Ureter (tissue), 1 donor: ENCODE measurements around the gene RFC5. TPM values are rescaled to one million over a fixed set of nuclear protein-coding genes. Genes with fewer than 3 reads are reported as not detected.
"Not testable (repeated sequence)": the region's sequence is repeated elsewhere in the genome, so short reads cannot be mapped to it uniquely, and the experiment has no call there.

Experiments used
- DNase-seq: peaks from one replicate; pipeline ENCODE4 v3.0.0-alpha.2; 2020; ENCODE audit warnings: low spot score
- total RNA-seq: library from RNA; stranded (reverse); gene quantifications from one replicate; pipeline ENCODE4 v1.2.4, GENCODE V29; 2023
- donor health status: DM: yes; HTN: yes; CAD: no.

The RFC5 gene
- total RNA-seq, 1 donor from 2014 or later, result 18.4 TPM

DNA sequence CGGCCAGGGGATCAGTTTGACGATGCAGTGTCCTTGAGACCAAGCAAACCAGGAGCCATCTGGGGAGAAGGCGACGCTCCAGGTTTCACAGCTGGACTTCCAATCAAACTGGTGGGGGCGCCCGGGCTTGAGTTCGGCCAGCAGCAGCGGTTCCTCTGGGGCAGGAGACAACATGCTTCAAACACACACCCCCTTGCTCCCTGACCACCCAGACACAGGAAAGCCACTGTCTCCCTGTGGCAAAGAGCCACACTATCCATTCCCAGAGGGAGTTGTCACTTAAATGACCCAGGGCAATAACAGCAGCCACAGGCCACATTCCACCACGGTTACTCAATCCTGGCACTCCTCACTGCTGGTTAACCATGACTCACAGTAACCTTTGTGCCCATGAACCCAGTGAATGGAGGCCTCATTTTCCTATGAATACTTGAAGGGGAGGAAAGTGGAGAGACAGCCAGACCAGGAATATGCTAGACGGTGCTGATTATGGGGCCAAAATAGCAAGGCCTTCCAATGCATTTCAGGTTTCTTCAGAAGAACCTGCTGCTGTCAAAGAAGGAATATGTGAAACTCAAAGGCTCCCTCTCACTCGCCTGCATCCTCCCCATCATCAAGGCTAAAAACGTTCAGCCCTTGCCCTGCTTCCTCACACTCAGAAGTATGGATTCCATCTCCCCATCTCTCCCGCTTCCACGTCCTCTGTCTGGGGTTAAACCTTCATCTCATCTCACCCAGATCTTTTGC, 36.0 kb downstream of the RFC5 start:
- peak; percentile 88 for DNase-seq

DNA sequence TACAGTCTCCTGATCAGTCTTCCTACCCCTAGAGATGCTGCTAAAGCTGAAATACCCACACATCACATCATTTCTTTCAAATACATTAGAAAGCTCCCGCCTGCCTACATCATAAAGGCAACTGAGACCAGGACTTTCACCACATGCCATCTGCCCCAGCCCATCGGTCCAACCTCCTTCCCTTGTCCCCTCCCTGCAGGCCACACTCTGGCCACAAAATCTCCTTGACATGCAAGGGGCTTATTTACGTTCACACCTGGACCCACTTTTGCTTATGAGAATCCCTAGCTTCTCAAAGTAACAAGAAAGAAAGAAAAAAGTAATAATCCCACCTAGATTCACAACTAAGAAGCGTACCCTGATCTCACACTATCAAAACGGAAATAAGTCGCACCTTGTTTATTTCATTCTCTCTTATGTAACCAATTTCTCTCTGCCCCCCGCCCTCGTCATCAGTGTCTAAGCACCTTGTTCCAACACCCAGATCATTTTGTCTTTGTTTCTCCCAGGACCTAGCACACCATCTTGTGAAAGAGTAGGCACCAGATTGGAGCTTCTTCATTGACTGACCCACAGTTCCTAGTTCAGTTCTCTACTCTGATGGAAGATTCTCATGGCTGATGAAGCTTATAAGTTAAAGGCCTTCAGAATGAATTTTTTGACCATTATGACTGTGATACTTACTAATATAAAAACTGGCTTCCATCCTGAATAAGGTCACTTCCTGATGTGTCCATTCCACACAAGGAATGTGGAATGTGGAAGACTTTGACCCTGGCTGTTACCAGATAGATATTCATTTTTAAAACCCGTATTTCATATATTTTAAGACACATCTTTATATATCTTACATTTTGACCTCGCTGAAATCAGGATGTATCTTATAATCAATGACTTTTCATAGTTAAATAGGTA, 36.8 kb downstream of the RFC5 start:
- DNase-seq, result no peak

DNA sequence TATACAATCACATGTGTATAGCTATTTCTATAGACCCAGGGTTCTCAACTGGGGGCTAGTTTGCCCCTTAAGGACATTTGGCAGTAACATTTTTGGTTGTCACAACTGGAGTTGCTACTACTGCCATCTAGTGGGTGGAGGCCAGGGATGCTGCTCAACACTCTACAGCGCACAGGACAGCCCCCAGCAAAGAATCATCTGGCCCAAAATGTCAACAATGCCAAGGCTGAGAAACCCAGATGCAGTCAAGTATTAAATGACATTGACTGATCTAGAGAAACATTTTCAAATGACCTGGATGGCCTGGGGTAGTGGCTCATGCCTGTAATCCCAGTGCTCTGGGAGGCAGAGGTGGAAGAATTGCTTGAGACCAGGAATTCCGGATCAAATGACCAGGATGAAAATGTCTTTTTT, 38.6 kb downstream of the RFC5 start:
- DNase-seq, result peak; percentile 50

DNA sequence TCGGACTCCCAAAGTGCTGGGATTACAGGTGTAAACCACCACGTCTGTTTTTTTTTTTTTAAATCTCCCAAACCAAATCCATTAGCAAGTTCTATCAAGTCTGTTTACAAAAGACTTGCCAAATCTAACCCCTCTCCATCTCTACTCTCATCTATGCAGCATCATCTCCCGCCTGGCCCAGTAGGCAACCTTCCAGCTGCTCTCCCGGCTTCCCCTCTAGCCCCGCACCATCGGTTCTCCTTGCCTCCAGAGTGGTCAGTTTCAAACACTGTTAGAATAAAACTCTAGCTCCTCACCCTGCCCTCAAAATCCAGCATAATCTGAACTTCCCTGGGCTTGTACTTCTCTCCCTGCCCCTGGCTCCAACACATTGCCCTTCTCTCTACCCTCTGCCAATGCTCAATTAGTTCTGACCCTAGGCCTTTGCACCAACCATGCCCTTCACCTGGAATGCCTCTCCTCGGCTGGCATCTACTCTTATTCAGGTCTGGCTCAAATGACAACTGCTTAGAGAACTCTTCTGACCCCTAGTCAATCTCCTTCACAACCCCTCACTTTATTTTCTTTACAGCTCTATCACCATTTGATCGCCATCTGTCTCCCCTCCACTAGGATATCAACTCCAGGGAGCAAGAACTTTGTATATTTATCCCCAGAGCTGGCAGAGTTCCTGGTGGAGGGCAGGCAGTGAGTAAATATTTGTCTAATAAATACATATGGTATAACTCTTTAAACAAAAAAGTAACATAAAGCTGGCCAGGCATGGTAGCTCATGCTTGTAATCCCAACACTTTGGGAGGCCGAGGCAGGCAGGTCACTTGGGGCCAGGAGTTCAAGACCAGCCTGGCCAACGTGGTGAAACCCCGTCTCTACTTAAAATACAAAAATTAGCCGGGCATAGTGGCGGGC, 39.6 kb downstream of the RFC5 start:
- DNase-seq, result no peak

DNA sequence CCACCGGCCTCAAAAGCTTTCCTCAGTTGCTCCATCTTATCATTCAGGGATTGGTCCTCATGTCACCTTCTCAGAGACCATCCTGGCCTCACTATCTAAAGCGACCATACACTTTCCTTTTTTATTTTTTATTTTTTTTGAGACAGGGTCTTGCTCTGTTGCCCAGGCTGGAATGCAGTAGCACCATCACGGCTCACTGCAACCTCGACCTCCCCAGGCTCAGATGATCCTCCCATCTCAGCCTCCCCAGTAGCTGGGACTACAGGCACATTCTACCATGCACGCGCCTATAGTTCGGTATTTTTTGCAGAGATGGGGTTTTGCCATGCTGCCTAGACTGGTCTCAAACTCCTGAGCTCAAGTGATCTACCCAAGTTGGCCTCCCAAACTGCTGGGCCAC, 41.7 kb downstream of the RFC5 start:
- DNase-seq, result no peak

DNA sequence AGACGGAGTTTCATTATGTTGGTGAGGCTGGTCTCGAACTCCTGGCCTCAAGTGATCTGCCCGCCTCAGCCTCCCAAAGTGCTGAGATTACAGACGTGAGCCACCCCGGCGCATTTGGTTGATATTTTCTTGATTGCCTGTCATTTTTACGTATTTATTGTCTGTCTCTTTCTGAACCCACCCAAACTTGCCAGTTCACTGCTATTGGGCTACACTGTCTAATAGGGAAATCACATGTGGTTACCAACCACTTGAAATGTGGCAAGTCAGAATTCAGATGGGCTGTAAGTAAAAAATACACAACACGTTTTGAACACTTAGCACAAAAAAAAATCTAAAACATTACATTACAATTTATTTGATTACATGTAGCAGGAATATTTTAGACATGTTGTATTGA, 42.4 kb downstream of the RFC5 start:
- no peak for DNase-seq

DNA sequence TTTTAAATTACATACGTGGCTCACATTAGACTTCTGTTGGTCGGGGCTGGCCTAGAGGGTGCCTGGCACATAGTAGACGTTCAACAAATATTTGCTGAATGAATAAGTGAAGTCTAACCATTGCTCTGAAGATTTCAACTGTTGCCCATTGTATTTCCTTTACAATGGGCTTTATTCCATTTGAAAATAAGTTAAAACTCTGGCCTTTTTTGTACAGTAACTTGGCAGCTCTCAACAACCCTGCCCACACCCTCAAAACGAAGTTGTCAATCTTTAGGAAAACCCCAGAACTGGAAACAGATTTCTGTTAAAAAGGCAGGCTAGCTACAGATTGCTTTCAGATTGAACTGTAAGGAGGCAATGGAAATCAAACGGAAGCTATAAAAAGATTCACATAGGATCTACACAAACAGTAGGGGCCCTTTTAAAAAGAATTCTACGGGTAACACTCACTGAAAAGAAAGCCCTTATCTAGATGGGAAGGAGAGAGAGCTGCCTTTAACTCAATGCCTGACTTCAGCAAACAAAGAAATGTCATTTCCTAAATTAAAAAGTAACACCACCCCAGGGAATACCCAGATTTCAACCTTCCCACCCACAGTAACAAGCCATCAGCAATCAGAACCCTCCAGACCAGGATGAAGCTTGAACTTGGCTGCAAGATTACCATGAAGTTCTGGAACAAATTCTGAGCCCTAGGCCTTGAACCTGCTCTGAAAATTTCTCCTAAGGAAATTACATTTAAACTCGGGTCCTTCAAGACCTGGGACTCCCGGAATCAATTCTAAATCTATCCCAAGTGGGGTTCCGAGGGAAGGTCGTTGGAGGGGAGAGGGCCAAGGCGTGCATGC, 43.1 kb downstream of the RFC5 start:
- DNase-seq, result no peak

DNA sequence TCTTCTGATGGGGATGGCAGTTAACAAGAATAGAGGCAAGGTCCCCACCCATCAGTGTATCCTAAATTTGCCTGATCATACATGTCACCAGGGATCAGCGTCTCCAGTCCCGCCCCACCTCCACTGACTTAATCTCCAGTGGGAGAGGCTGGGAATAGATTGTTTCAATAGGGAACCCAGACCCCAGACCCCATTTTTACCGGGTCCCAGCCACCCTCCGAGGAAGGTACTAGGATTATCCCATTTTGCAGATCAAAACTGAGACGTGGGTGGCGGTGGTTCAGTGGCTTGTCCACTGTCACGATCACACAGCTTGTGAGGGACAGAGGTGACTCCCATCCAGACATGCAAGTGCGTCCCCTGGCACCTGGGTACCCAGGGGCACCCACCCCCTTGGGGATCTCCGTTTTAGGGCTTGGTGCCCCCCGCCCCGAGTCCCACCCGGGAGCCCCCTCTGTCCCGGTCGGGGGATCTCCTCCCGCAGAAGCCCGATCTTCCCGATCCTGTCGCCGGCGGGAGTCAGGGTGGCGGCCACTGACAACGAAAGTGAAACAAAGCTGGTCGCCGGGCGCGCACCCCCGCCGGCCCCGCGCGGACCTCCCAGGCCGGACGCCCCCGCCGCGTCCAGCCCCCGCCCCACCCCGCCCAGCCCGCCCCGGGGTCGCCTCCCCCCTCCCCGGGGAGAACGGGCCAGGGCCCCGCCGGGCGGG, 44.0 kb downstream of the RFC5 start:
- peak; percentile 60 for DNase-seq

DNA sequence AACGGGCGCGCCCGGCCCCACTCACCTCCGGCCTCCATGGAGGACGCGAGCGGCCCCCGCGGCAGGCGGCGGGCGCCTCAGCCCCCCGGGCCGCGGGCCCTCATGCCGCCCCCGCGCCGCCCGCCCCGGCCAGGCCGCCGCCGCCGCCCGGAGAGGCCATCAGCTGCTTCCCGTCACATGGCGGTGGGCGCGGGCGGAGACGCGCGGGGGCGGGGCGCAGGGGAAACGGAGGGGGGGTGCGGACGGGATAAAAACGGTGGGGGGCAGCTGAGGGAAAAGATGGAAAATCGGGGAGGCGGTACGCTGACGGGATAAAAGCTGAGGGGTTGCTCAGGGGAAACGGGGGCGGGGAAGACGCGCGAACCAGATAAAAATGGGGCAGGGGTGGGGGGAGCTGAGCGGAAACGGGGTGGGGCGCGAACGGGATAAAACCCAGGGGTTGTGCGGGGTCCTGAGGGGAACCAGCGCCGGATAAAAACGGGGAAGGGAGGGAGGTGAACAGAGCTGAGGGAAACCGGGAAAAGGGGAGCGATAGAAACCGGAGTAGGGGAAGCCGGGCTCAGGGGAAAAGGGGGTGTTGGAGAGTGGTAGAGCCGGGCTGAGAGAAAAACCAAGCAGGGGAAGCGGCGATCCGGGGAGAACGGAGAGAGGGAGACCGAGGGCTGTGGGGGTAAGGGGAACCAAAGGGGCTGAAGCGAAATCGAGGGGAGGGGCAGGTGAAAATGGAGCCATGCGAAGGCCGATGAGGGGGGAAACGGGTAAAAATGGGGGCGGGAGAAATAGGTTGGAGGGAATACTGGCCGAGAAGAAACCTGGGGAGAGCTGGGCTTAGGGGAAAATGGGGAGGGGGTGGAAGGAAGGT, 44.7 kb downstream of the RFC5 start, which contains the start of gene WSB2:
WSB2 (minus strand) TSS at position 169 of the 862 bp plus-strand sequence; CDS start at position 38, 131 bp downstream.
- DNase-seq, result peak; percentile 86

DNA sequence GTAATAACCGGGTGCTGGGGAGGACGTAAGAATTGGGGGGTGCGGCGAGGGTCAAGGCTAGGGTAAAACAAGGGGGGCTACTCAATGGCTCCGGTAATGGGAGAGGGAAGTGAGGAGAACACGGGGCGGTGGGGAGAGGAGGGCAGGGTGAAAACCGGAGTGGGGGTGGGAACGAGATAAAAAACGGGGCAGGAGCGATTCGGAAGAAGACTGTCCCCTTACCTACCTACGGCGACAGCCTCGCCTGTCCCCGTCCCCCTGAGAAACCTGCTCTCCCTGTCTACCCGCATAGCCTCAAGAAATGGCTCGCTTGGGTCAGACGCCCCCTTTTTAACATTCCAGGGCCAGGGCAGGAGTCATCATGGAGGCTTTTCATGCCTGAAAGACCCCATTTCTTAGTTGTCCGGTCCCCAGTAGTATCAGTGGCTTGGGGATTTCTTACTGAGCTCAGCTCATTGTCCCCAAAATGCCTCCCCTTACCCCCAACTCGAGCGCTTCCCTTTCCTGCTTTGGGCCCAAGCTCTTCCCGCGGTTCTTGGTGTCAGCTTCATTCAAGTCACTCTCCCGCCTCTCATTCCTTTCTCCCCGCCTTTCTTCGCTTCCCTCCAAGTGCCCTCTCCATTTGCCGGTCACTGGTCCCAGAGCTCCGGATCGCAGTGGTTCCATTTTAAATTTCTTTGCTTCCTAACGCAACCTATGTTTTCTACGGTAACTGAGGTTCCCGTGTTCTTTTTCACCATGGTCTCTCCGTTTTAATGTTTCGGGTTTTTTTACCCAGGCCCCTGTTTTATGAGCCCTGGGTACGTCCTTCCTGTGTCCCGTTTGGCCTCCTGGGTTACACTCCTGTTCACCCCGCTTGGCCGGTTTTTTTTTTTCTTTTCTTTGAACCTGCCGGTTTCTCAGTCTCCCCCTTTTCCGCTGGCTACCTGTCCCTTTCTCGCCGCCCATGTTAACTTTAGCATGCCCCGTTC, 45.7 kb downstream of the RFC5 start:
- peak; percentile 64 for DNase-seq

DNA sequence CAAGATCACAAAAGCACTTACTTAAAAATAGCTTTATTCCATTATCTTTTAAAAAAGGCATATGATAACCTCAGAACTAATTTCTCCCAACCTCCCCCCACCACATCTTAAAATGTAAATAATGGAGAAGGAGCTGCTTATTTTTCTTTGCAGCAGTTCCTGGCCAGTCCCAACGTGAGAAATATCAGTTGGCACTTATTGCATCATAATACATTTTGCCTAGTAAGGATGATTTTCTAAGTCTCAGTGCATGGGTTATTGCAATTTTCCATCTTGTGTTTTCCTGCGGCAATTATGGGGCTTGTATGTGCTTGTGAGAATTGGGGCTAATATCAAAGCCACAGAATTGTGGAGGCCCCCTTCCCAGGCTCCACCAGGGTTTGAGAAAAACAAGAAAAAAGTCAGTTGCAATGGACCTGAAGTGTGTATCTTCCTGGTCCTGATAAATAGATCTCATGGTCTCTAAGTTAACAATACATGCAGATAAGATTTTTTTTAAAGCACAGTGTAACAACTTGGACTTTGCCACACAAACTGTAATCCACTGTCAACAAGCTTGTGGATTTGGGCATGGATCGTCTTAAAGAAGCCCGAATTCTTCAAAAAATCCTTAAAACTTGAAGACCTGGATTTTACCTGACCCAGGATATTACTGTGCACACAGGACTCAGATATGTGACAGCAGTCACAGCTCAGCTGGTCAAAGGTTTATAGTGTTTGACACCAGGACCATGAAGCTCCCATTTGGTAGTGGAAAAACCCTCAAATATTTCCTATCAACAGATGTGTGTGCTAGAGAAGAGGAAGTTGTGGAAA, 47.3 kb downstream of the RFC5 start:
- no peak for DNase-seq

DNA sequence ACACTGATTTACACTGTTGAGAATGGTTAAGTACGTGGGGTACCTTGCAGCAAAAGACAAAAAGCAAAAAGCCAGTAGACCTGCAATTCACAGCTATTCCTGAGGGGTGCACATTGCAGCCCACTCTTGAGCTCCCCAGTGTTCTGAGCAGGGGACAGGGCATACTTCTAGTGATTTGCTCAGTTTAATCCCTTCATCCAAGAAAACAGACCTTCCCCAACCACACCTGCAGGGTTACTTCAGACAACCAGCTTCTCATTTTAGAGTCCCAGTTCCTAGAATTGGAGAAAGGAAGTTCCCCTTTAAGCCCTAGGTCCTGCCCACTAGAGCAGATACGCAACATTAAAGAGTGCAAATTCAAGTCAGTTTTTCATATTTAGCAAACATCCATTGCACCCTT, 48.1 kb downstream of the RFC5 start:
- DNase-seq, result no peak

DNA sequence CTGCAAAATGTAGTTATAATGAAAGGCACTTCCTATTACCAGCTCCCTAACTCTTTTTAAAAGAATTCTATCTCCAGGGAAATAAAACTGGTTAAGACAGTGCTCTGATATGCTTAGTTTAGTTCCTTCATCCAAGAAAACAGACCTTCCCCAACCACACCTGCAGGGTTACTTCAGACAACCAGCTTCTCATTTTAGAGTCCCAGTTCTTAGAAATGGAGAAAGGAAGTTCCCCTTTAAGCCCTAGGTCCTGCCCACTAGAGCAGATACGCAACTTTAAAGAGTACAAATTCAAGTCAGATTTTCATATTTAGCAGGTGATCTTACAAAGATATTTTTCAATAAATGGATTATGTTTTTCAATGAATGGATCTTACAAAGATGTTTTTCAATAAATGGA, 48.9 kb downstream of the RFC5 start:
- no peak for DNase-seq

DNA sequence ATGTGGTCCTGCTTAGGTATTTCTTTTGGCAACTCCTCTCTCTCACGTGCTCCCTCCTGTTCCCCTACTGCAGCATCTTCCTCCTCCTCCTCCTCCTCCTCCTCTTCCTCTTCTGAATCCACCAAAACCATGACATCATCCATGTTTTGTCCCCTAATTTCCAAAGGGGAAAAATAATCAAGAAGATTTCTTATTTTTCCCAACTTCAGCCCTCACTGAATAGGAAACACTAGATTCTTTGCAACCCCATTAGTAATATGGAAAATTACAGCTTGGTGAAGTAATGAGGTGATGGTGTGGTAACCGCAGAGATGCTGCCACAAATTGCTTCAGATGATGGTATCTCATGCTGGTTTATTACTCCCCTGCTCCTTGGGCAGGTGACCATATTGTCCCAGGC, 51.9 kb downstream of the RFC5 start:
- DNase-seq, result no peak

DNA sequence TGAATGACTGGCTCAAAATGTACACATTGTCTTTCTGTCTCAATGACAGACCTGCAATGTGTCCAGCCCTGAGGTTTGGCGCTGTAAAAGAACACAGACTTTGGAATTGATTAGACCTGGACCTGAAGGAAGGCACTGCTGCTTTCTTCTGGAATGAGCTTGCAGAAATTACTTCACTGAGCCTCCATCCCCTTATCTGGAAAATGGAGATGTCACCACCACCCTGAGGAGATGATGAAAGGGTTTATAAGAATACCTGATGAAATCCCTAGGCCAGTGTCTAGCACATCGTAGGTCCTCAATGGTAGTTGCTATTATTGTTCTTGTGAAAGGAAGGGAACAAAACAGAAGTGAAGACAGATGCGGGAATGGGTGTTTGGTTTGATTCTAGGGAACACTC, 54.1 kb downstream of the RFC5 start:
- no peak for DNase-seq

DNA sequence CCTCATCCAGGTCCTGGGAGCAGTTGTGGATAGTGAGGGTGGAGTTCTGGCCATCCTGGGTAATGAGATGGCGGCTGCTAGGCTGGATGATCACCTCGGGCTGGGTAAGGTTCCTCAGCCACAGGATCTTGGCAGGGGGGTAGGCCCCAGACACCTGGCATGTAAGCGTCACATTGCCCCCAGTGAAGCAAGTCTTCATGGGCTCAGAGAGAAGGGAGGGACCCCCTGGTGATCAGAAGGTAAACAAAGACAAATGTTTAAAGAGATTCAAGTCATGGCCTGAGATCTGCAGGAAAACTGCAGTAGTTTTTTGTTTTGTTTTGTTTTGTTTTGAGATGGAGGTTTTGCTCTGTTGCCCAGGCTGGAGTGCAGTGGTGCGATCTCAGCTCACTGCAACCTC, 57.3 kb downstream of the RFC5 start:
- DNase-seq, result no peak

DNA sequence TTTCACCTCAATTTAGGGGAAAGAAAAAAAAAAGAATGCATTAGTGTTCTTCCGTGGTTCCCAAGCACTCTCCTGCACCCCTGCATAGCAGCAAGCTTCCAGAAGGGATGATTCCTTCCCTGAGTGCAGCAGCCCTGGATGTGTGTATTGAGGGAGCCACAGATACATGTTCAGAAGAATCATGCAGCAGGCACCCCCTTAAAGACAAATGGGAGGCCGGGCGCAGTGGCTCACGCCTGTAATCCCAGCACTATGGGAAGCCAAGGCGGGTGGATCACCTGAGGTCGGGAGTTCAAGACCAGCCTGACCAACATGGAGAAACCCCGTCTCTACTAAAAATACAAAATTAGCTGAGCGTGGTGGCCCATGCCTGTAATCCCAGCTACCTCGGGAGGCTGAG, 65.0 kb downstream of the RFC5 start:
- not testable (repeated sequence) for DNase-seq
